Stimulated activated CD8-positive, alpha-beta memory T cell treated with anti-CD3 and anti-CD28 coated beads, Interleukin-2, amount 100 ng/mL, for 1 hour (primary cell): ENCODE measurements around the gene THOC6.
A peak's percentile ranks its signal among the peaks of the same experiment; 100 is the strongest.
"Not testable (repeated sequence)": the region's sequence is repeated elsewhere in the genome, so short reads cannot be mapped to it uniquely, and the experiment has no call there.

Experiments used
- DNase-seq, 2 donors: peaks; one replicate each; pipeline ENCODE4 v3.0.0-alpha.2; 2020; ENCODE audit warnings: low read depth in 2 of 2

THOC6 gene

DNA sequence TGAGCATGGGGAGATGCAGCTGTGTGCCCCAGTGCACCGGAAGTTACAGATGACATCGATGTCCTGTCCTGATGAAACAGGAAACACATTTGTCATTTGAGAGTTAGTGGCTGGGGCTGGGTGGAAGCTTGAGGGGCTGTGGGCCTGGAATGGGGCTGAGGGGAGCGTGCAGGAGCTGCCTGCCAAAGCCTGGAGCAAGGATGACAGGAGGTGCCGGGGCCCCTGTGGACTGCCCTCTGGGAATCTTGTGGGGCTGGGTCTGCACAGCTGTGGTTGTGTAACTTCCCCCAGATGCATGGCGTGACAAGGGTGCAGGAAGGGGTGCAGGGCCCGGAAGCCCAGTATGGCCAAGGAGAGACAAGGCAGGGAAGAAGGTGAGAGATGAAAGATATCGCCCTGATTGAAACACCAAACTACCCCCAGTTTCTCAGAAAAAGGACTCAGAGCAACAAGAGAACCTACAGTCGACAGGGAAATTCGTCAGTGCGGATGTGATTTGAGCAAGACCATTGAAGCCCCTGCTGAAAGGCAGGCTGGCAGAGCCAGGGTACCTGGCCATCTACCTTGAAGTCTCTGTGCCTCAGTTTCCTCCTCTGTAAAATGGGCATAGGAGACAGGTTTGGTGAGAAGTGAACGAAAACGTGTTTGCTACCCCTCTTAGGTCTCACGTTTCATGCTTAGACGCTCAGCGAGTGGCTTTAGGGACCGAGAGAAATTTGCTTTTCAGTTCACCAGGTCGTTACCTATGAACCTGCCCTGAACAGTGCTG is 31.3 kb downstream of the THOC6 start:
- DNase-seq = no peak

GRCh38 chr16:3055734-3056115 is 31.9 kb downstream of the THOC6 start:
- DNase-seq = not testable (repeated sequence)

DNA sequence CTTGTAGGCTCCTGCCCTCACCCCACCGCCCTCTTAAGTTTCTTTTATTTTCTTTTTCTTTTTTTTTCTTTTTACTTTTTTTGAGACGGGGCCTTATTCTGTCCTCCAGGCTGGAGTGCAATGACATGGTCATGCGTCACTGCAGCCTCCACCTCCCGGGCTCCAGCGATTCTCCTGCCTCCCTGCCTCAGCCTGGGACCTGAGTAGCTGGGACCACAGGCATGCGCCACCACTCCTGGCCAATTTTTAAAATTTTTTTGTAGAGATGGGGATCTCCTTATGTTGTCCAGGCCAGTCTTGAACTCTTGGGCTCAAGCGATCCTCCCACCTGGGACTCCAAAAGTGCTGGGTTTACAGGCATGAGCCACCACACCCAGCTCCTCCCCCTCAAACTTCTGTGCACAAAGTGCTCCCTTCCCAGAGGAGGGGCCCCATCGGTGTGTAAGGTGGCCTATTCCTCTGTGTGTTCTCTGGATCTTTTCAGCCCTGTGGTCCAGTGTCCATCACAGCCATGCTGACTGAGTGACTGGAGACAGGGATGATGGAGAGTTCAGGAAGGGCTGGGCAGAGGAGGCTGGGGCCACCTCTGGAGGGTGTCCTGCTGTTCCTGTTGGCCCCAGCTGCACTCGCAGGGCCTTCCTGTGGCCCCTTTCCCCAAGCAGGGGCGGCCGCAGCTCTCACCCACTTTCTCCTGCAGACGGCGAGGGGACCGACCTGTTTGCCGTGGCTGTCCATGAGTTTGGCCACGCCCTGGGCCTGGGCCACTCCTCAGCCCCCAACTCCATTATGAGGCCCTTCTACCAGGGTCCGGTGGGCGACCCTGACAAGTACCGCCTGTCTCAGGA is 32.7 kb downstream of the THOC6 start:
- DNase-seq = no peak

- no peak for DNase-seq
Observed at GRCh38 chr16:3057181-3058138, 33.6 kb downstream of the THOC6 start.

GRCh38 chr16:3058139-3059030 is 34.5 kb downstream of the THOC6 start:
- no peak for DNase-seq

GRCh38 chr16:3059041-3059722 is 35.3 kb downstream of the THOC6 start:
- DNase-seq = peak; percentile 79 to 84

DNA sequence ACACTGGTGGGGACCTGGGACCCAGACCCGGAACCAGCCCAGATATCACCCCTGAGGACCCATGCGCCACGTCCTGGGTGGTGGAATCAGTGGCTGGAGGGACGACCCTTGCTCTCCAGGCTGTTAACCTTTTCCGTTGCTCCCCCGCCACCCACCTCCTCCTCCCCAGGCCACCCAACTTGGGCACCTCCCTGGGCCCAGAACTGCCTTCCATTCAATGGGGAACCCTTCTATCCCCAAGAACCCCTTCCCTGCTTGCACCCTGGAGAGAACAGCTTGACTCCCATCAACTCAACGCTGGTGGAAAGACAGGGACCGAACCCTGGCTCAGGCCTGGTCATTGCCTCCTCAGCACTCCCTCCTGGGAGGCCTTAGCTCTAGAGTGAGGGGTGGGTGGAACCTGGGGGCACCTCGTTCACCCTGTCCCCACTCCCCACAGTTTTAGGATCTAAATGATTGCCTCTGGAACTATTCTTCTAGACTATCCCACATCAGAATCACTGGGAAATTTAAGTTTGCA is 35.9 kb downstream of the THOC6 start:
- no peak for DNase-seq

DNA sequence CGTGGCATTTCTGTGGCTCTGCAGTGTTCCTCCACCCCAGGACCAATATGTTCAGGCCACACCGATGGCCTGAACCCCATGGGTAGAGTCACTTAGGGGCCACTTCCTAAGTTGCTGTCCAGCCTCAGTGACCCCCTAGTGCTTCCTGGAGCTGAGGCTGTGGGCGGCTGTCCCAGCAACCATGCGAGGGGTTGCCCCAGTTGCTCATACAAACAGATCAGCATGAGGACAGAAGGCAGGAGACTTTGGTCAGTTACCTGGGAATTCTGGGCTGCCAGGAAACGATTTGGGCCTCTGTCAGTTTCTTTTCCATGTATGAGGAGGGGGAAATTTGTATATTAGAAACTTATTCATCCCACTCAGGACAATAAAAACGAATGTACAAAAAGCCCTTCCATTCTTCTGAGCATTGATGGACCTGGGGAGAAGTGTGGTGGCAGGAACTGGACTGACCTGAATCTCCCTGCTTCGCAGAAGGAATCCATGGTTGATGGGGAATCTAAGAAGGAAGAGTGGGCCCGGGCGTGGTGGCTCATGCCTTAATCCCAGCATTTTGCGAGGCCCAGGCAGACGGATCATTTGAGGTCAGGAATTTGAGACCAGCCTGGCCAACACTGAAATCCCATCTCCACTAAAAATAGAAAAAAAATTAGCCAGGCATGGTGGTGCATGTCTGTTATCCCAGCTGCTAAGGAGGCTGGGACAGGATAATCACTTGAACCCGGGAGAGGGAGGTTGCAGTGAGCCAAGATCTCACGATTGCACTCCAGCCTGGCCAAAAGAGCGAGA is 36.7 kb downstream of the THOC6 start:
- no peak for DNase-seq

GRCh38 chr16:3062553-3062952 is 38.7 kb downstream of the THOC6 start:
- no peak for DNase-seq

DNA sequence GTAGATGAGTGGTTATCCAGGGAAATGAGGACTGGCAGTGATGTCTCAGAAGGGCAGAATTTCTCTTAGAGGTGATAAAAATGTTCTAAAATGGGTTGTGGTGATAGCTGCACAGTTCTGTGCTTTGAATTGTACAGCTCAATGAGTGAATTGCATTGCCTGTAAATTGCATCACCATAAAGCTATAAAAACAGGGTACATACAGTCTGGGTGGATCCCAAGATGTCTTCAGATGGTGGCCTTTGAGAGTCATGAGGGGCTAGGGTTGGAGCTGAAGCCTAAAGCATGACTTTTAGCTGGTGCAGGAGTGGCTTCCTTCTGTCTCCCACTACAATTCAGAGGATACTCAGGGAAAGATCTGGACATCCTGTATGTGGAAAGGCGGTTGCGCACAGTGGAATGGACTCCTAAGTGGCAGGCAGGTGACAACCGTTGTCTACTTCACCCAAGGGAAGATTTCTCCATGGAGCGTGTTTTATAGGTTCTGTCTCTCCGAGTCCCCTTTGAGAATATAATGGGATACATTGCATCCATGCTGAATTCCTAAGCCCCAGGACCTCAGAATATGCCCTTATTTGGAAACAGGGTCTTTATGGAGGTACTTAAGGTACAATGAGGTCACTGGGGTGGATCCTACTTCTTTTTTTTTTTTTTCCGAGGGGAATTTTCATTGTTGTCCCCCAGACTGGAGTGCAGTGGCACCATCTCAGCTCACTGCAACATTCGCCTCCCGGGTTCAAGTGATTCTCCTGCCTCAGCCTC is 40.0 kb downstream of the THOC6 start:
- DNase-seq = no peak

GRCh38 chr16:3065069-3065741 is 41.4 kb downstream of the THOC6 start, which contains the start of gene IL32:
Gene IL32, plus strand, starts transcription at chr16:3065640. Its CDS starts 172 bp downstream, at chr16:3065812.
- peak; percentile 38 to 54 for DNase-seq

GRCh38 chr16:3065742-3066439 is 42.1 kb downstream of the THOC6 start:
- no peak for DNase-seq

- DNase-seq = no peak
Observed at GRCh38 chr16:3066440-3066748, 42.6 kb downstream of the THOC6 start.

- DNase-seq = no peak
Observed at GRCh38 chr16:3068487-3068886, 44.7 kb downstream of the THOC6 start.

GRCh38 chr16:3069146-3069545 is 45.3 kb downstream of the THOC6 start:
- not testable (repeated sequence) for DNase-seq

DNA sequence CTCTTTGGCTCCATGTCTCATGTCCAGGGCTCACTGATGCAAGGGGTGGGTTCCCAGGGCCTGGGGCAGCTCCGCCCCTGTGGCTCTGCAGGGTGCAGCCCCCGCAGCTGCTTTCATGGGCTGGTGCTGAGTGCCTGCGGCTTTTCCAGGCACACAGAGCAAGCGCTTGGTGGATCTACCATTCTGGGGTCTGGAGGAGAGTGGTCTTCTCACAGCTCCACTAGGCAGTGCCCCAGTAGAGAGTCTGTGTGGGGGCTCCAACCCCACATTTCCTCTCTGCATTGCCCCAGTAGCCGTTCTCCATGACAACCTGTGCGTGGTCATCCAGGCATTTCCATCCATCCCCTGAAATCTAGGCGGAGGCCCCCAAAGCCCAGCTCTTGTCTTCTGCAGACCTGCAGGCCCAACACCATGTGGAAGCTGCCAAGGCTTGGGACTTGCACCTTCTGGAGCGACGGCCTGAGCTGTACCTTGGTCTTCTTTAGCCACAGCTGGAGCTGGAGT is 46.8 kb downstream of the THOC6 start:
- DNase-seq = no peak

DNA sequence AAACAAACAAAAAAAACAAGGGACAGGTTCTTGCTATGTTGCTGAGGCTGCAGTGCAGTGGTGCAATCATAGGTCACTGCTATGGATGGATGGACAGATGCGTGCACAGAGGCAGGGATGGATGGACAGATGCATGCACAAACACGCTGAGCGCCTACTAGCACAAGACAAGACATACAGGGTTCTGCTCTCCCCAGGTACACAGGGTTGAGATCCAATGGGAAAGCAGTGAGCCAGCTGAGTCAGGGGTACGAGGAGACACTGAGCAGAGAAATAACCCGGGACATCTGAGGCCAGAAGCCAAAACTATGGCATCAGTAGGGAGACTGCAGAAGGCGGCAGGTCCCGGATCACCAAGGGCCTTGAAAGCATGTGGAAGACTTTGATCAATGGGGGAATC is 47.8 kb downstream of the THOC6 start:
- DNase-seq = no peak
